ENCODE results near the gene ARMC7.
"Not testable (repeated sequence)": the region's sequence is repeated elsewhere in the genome, so short reads cannot be mapped to it uniquely, and the experiment has no call there.

ARMC7 gene

GRCh38 chr17:75129576-75129975 lies 19.8 kb downstream of the ARMC7 start:
- DNase-seq (ENCODE audit: low read depth in 2 of 2), result no peak

- no peak for DNase-seq (ENCODE audit: low read depth in 2 of 2)
Measured at GRCh38 chr17:75130059-75130631, 20.4 kb downstream of the ARMC7 start.

- DNase-seq (ENCODE audit: low read depth in 2 of 2), result peak in 1 of 2 donors; percentile 39
Measured at GRCh38 chr17:75130632-75131277, 21.0 kb downstream of the ARMC7 start.

- DNase-seq (ENCODE audit: low read depth in 2 of 2), result peak; percentile 72 to 78
Measured at GRCh38 chr17:75131278-75132017, 21.7 kb downstream of the ARMC7 start, which contains the start of gene NT5C. NT5C (minus strand) TSS chr17:75131742; CDS start chr17:75131707, 35 bp downstream.

GRCh38 chr17:75132018-75133000 lies 22.5 kb downstream of the ARMC7 start:
- DNase-seq (ENCODE audit: low read depth in 2 of 2), result not testable (repeated sequence)

GRCh38 chr17:75133001-75133400 lies 23.2 kb downstream of the ARMC7 start:
- no peak for DNase-seq (ENCODE audit: low read depth in 2 of 2)

GRCh38 chr17:75133607-75134347 lies 24.0 kb downstream of the ARMC7 start:
- DNase-seq (ENCODE audit: low read depth in 2 of 2), result not testable (repeated sequence)

GRCh38 chr17:75135452-75135851 lies 25.7 kb downstream of the ARMC7 start:
- DNase-seq (ENCODE audit: low read depth in 2 of 2), result no peak

GRCh38 chr17:75135946-75136345 lies 26.2 kb downstream of the ARMC7 start:
- no peak for DNase-seq (ENCODE audit: low read depth in 2 of 2)

GRCh38 chr17:75137762-75138161 lies 28.0 kb downstream of the ARMC7 start:
- not testable (repeated sequence) for DNase-seq (ENCODE audit: low read depth in 2 of 2)

- DNase-seq (ENCODE audit: low read depth in 2 of 2), result no peak
Measured at GRCh38 chr17:75138519-75138918, 28.8 kb downstream of the ARMC7 start.

- no peak for DNase-seq (ENCODE audit: low read depth in 2 of 2)
Measured at GRCh38 chr17:75142236-75142971, 32.6 kb downstream of the ARMC7 start.

GRCh38 chr17:75144816-75145512 lies 35.2 kb downstream of the ARMC7 start:
- DNase-seq (ENCODE audit: low read depth in 2 of 2), result no peak

GRCh38 chr17:75146592-75146991 lies 36.8 kb downstream of the ARMC7 start:
- no peak for DNase-seq (ENCODE audit: low read depth in 2 of 2)

- no peak for DNase-seq (ENCODE audit: low read depth in 2 of 2)
Measured at GRCh38 chr17:75147878-75148546, 38.2 kb downstream of the ARMC7 start.

- DNase-seq (ENCODE audit: low read depth in 2 of 2), result no peak
Measured at GRCh38 chr17:75151930-75152329, 42.2 kb downstream of the ARMC7 start.

GRCh38 chr17:75152523-75152921 lies 42.8 kb downstream of the ARMC7 start:
- DNase-seq (ENCODE audit: low read depth in 2 of 2), result no peak

GRCh38 chr17:75152922-75153779 lies 43.4 kb downstream of the ARMC7 start:
- no peak for DNase-seq (ENCODE audit: low read depth in 2 of 2)

Measured in stimulated activated CD8-positive, alpha-beta memory T cell treated with anti-CD3 and anti-CD28 coated beads, Interleukin-2, amount 100 ng/mL, for 48 hours (primary cell).